Adrenal gland (tissue), 5 donors: ENCODE results near the gene ICA1.

Experiments used
- POLR2A ChIP-seq, 2 donors: fragments of 450-650 bp; IDR thresholded peaks; one replicate each; pipeline ENCODE4 v1.6.1; 2017; ENCODE audit warnings: antibody characterized with exemption in 2 of 2, mild to moderate bottlenecking in 2 of 2, moderate library complexity in 1 of 2
- TF ChIP-seq, protein P1 (sequence below), 6 experiments: fragments of 450-650 bp in 4 of 6; fragments of 200-600 bp in 2 of 6; sonication (generic) in 1 of 6; IDR thresholded peaks; 1 replicate in 5 of 6; 2 replicates in 1 of 6; pipeline versions ENCODE4 v1.5.1 to v1.8.0; 2016 to 2021; ENCODE audit warnings: antibody characterized with exemption in 6 of 6, mild to moderate bottlenecking in 2 of 6, moderate library complexity in 1 of 6
- donor health status: DM: no; HTN: no; CAD: no.

DNA sequence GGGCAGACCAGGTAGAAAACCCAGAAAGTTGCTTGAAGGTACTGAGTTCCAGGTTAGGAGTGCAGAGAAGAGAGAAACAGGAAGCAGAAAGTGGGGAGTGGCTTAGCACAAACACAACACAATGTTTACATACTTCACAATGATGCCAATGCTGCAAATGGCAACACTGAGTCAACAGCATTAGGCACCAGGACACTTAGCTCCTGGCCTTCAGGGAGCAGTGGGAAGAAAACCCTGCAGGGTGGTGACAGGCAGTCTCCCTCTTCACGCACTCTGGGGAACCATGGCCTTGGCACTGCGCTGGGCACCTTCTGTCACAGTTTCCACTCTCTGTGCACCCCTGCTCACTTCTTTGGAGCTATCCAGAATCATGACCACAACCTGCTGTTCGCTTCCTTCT, 7.3 kb downstream of the ICA1 start:
- TF ChIP-seq, protein P1, sequence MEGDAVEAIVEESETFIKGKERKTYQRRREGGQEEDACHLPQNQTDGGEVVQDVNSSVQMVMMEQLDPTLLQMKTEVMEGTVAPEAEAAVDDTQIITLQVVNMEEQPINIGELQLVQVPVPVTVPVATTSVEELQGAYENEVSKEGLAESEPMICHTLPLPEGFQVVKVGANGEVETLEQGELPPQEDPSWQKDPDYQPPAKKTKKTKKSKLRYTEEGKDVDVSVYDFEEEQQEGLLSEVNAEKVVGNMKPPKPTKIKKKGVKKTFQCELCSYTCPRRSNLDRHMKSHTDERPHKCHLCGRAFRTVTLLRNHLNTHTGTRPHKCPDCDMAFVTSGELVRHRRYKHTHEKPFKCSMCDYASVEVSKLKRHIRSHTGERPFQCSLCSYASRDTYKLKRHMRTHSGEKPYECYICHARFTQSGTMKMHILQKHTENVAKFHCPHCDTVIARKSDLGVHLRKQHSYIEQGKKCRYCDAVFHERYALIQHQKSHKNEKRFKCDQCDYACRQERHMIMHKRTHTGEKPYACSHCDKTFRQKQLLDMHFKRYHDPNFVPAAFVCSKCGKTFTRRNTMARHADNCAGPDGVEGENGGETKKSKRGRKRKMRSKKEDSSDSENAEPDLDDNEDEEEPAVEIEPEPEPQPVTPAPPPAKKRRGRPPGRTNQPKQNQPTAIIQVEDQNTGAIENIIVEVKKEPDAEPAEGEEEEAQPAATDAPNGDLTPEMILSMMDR (IDR thresholded peaks at IDR 0.05) = no peak
- TF ChIP-seq POLR2A (IDR thresholded peaks at IDR 0.05) = no peak
